SIG-M5 treated with dmso at 0.1 percent for 504 hours (cell line): ENCODE results near the gene RGS12.

ENCODE experiments used
- DNase-seq: peaks from one replicate; lab custom pipeline; 2025; ENCODE audit not compliant: unreplicated experiment; lab: John Stamatoyannopoulos, UW

The RGS12 gene

DNA sequence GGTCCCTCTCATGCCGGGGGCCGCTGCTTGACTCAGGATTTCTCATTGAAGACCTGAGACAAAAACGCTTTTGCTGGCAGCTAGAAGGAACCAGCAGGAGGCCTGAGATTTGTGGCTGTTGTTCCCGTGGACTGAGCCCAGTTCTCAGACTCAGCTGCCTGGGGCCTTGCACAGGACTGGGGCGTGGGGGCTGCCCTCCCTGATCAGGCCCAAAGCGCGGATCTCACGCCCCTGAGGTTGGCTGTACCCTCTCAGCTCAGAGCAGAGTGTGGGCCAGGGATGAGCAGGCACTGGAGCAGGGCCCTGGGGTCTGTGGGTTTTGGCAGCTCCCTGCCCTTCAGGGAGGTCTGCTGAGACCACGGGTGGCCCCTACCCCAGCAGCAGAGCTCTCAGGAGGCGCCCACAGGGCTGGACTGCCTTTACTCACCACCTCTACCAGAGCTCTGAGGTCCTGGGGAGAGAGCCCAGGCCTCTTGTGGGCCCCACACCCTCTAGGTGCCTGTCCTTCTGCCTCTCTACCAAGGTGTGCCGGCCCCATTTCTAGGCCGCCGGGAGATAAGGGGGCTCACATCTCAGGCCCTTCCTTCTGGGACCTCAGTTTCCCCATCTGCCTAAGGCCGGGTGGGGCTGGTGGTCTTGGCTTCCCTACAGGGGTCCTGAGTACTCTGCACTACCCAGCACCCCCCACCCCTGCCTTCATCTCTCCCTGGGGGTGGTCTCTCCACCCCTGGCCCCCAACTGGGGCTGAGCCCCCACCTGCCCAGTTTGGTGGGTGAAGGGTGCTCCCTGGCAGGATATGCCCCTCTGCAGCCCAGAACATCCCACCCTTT is 38.3 kb upstream of the RGS12 start:
- no peak for DNase-seq

DNA sequence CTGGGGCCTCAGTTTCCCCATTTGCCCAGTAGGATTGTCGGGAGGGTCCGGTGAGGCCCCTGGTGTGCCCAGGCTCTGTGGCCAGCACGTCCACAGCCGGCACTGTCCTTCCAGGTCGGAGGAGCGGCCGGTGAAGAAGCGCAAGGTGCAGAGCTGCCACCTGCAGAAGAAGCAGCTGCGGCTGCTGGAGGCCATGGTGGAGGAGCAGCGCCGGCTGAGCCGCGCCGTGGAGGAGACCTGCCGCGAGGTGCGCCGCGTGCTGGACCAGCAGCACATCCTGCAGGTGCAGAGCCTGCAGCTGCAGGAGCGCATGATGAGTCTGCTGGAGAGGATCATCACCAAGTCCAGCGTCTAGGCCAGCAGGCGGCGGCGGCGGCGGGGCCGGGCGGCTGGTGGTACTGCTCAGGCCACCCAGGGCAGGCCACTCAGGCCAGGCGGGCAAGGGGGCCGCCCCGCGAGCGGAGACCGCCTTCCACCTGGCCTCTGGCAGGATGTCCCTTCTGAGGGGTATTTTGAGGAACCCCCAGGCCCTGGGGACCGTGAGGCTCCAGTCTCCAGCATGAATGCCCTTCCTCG is 37.1 kb upstream of the RGS12 start:
- no peak for DNase-seq

DNA sequence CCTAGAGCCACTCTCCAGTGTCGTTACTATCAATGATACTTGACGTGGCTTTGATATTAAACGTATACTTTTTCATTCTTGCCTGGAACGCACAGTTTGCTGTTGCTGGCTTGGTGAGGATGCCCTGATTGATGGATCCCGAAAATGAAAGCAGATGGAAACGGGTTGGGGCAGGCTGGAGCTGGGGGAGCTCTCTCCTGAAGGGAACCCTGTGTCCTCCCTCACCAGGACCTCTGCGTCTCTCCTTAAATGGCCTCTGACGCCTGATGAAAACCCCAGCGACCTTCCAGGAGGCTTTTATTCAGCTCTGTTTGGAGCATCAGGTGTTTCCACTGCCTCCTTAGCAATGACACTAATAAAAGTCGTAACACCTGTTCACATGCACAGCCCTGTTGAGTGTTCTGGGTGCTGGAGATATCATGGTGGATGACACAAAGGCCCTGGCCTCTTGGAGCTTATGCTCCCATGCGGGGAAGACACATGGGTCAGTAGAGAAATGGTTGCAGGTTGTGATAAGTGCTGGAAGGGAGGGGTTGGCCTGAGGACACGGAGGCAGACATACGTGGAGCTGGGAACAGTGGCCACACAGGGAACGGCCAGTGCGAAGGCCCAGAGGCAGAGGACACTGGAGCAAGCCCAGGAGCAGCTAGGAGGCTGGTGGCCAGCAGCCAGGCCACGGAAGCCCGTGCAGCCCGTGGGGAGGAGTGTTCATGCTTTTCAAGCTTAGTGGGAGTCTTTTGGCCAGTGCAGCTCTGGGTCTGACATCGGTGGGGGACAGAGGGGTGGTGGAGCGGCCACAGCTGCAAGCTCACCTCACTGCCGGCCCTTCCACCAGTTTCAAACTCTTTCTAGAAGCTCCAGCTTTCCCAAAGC is 36.4 kb upstream of the RGS12 start:
- DNase-seq: no peak

DNA sequence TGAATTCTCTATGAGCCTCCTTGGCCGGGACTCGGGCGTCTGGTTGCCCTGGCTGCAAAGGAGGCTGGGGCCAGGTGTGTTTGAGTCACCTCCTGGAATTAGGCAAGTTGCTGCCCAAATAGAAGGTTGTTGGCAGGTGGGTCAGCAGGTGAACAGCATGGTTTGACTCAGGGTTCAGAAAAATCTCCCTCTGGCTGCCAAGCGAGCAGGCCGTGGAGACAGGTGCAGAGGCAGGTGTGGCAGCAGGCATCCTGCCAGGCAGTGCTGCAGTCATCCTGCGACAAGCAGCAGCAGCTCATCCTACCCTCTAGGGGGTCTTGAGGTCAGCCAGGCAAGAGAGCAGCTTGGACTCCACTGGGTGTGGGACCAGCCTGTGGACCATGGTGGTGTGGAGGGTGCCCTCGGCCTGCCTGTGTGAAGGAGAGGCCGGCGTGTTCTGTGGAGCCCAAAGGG is 35.7 kb upstream of the RGS12 start:
- DNase-seq: no peak

DNA sequence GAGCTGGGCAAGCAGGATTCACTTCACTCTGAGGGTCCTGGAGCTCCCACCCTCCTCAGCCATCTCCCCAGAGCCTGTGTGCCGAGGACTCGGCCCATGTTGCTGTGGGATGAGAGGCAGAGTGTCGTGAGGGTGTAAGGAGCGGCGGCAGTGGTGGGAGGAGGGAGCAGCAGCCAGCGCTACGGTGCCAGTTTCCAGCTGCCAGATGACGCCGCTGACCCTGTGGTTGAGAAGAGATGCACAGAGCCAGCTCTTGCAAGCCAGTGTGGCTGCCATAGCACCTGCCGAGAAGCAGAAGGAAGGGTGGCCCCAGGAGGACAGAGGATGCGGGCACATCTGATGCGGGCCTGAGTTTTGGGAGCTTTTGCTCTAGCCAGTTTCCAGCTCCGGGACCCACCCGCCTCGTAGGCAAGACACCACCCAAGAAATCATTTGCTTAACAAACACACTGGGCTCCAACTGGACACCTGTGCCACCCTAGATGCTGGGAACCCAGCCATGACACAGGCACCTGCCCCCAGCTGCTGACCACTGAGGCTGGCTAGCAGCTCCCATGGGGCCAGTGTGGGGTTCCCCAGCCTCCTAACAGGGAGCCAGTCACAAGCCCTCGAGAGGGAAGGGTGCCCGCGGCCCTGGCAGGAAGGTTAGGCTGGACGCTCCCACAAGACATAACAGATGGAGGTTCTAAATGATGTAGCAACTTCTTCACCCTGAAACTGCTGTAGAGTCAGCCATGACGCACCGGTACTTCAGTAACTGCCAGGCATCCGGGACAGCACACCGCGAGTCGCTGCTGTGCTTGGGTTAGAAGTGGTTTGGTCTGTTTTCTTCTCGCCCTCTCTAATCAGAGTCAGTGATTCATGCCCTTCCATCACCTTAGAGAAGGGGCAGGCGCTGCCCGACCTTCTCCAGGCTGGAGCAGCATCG is 35.0 kb upstream of the RGS12 start:
- DNase-seq: no peak

DNA sequence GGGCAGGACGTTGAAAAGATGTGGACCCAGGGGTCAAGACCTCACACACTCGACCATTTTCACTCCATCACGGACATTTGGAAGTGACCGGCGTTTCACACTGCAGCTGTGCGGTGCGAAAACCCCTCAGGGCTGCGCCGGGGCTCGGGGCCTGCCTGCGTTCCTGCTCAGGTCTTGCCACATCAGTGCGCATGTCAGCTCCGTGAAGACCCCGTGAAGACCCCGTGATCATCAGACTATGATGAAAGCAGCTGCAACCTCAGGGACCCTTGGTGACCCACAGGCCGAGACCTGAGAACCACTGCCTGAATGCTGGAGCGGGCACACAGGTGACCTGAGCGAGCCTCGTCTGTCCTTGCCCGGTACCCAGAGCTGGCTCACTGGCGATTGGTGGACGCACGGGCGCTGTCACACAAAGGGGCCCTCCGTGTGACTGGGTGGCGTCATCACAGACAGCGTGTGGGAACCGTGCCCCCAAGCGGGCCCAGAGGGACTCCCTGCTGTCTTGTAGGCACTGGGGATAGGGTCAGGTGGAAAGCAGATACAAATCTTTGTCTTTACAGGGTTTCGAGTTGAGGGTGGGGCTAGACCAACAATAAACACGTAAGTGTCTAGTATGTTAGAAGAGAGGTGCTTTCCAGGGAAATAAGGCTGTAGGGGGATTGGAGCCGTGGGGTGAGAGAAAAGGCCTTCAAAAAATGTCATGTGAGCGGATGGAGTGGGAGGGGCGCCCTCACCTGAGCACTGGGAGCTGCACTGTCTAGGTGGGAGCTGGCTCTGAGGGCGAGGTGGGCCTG is 31.2 kb upstream of the RGS12 start:
- no peak for DNase-seq

DNA sequence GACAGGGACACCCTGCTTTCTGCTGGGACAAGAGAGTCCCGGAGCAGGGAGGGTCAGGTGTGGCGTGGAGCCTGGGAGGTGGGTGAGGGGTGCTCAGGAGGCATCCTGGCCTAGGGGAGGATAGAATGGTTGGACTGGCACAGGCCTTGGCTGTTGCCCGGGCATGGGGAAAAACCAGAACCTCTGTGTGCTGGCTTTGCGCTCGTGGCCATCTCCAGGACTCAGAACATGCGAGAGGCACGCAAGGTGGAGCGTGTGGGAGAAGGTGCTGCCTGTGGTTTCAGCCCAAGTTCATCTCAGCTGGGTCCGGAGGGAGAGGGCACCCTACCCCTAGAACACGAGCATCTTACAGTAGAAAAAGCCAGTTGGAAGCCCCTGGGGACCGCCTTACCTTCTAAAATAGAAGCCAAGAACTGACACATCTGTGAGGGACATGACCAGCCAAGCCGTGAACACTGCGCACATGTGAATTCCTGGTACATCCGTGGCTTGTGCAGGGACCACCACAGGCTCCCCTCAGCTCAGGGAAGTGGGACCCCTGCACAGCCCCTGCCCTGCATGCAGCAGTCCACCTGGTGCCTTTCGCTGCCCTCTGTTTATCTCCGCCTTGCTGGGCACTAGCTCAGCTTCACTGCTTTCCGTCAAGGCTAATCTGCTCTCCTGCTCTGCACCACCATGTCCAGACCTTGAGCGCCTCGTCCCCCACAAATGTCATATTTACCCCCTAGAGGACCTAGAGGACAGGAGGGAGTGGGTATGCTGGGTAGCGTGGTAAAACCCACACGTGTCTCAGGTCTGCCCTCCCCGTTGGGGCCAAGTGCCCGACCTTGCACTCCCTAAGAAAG is 30.4 kb upstream of the RGS12 start:
- DNase-seq: no peak

DNA sequence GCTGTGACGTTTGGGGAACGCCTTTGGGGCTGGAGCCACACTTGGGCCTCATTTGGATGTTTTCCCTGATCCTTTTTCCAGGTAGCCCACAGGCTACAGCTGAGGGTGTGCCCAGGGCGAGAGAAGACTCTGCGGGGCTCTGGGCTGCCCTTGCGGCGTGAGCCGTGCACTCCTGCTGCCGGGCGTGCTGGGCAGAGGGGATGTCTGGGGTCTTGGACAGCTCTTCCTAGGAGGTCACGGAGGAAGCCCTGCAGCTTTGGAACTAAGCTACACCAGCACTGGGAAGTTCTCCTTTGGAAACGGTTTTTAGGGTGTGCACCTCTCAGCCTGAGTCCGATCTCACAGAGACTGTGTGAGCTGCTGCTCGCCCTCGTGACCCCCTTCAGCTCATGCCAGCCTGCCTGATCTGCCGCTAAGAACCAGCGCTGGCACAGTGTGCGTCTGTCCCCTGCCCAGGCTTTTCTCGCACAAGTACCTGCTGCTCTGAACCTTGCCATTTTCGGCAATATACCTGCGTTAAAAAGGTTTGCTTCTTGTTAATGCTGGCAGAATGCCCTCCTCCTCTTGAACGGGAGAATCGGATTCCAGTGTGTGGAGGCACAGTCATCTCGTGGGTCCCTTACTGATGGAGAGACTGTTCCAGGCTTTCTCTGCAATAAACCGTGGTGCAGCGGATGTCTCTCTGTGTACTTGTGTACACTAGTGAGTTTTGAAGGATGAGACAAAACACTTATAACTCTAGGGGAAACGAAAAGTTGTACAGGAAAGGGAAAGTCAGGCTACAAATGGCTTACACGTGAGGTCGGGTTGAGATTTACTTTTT is 29.6 kb upstream of the RGS12 start:
- no peak for DNase-seq

DNA sequence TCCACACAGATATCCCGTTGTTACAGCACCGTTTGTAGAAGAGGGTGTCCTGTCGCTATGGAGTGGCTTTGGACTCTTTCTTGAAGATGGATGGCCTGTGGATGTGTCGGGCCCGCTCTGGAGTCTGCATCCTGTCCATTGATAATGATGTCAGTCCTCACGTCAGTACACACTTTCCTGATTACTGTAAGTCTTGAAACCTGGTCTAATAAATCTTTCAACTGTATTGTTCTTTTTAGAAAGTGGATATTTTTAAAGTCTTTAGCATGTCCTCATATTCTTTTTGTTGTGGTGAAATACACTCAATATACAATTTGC is 29.0 kb upstream of the RGS12 start:
- no peak for DNase-seq

DNA sequence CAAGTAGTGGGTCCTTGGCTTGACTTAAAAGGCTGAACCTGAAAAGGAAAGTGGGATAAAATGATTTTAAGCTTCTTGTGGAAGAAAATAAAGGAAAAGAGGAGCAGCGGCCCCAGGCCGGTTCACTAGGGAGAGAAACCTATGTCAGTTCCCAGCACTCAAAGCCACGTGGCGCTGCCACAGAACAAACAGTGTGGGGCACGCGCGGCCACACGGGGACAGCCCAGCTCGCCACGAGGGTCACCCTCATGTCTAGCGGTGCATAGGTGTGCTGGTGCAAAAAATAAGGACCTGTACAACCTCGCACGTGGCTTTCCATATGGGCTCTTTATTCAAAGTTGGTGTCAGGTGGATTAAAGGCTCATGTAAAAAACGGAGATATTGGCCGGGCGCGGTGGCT is 26.7 kb upstream of the RGS12 start:
- no peak for DNase-seq

DNA sequence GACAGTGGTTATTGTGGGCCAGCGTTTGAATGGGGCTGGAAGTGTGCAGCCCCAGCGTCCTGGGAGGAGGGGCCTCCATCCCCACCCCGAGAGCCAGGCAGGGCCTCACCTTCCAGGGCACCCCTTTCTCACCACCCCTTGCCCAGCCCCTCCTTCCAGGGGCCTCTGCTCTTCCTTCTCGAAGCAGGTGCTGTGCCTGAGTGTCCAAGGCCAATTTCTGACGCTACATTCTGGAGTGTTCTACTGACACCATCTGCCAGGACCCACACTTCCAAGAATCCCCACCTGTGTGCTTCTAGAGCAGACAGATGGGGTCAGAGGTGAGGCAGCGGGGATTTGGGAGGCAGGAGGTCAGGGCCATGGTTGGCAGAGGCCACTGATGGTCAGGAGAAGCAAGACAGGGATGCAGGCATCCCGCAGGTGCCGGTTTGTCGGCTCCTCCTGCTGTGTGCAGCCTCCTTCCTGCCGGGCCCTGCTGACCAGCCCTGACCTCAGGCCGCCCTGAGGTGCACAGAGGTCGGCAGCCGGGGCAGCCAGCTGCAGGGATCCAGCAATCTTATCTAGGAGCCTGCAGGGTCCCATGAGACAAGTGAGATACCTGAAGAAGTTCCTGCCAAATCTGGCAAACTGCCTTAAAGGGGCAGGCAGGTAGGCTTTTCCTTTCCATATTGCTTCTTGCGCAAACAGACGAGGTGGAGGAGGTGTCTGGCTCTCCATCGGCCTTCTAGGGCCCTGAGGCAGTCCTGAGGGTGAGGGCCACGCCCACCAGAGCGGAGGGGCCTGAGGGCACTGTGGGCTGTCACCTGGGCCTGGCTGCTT is 25.0 kb upstream of the RGS12 start:
- no peak for DNase-seq

DNA sequence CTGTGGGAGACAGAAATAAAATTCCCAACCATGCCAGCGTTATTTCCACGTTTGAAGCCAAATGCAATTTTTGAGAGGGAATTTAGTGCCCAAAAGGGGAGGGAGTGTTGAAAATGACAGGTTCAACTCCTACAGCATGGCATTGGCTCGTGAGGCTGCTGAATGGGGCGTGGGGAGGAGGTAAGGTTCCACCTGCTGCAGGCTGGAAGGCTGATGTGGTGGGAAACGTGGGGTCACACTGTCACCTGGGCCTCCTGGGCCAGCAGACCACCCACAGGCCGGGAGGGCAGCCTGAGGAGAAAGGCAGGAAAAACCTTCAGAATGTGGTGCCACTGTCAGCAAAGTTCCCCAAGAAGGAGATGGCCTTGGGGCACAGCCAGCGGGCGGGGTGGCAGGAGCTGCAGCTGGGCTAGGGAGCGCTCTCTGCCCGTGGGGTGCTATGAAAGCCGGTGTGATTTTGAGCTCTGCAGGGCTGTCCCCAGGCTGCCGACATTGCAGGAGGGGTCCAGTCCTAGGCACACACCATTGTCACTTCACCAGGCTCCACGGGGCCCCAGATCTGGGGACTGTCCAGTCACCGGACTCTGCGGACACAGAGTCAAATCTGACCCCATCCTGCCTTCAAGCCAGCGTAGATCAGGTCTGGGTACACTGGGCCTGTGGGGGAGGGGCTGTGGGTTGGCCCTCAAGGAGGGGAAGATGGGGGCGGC is 24.3 kb upstream of the RGS12 start:
- no peak for DNase-seq

DNA sequence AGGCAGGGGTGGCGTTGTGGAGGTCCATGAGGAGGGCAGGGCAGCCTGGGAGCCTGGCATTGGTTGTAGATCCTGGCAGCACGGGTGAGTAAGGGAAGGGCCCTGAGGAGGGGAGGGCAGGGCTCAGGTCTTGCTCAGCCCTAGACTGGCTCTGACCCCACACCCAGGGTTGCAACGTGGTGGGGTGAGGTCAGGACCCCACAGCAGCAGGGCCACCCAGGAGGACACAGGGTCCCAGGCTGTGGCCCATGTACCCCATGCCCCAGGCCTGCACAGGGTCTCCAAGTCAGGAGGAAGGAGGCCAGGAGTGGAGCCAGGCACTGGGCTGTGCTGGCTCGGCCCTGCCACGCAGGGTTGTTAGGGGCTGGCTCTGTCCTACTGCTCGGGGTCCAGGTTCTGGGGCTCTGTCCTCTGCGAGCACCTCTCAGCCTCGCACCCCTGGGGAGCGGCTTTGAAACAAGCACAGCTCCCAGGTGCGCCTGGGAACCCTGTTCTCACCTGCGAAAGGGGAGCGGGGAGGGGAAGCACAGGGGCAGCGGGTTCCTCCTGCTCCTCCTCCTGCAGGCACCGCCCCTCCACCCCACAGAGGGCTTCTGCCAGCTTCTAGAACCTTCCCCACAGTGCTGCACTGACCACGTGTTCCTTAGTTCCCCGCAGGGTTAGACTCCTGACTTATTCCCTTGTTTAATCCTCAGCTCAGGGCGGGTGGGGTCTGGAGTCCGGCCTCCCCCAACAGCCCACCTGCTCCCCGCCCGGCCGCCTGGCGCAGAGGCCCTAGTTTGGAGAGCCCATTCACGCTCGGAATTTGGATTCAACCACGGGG is 23.5 kb upstream of the RGS12 start:
- no peak for DNase-seq

DNA sequence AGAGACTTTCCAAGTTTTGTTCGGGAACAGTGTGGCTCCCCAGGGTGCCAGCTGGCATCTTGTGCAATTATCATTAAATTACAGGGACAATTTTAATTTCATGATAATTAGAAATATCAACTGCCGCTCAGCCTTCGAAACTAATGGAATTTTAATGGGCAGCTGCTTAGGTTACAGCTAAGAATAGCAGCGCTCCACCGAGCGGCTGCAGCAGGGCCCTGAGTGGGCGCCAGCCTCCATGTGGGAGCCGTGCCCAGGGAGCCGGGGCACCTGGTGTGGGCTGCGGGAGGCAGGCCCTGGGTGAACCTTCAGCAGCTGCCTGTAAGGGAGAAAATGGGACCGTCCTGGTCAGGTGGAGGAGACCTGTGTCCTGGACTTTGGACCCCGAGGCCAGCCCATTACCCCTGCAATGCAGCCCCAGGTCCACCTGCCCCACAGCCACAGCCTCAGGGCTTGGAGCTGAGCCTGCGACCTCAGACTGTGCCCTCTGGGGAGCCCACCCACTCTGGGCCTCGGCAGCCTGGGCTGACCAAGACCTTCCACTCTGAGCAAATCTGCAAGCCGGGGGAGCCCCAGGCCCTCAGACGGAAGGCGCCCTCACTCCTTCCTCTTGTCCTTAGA is 22.7 kb upstream of the RGS12 start:
- no peak for DNase-seq

DNA sequence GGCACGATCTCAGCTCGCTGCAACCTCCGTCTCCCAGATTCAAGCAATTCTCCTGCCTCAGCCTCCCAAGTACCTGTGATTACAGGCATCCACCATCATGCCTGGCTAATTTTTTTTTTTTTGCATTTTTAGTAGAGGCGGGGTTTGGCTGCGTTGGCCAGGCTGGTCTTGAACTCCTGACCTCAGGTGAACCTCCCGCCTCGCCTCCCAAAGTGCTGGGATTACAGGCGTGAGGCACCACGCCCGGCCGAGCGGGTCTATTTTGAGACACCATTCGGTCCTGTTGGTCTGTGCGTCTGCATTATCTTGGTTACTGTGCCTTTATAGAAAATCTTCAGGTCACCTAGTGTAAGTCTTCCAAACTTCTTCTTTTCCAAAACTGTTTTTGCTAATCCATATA is 21.7 kb upstream of the RGS12 start:
- DNase-seq: no peak

DNA sequence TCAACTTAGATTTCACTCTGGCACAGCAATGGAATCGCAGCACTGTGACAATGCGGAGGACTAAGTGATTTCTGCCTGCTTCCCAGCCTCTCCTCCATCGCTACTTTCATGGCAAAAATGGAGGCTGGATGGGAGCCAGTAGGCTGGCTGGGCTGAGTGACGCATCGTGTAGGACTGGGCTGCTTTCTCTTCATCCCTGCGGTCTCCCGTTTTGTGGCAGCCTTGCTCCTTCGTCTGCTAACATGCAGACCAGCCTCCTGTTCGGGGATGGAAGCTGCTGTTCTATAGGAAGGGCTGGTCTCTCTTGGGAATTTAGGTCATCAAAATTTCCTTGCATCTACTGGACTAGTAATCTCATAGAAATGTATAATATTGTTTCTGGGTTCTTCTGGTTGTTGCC is 15.8 kb upstream of the RGS12 start:
- no peak for DNase-seq
